Measurements from ENCODE around the gene PDZRN3. TPM values are rescaled to one million over a fixed set of nuclear protein-coding genes. Genes with fewer than 3 reads are reported as not detected.

PDZRN3 gene
- total RNA-seq, 1 donor: 76.8 TPM

GRCh38 chr3:73461547-73461946, 163.2 kb downstream of the PDZRN3 start:
- no peak overlapping the region for H3K4me3 ChIP-seq (ENCODE audit: low read depth, low read length)
- peak; percentile 69 for DNase-seq (ENCODE audit: low read depth)

GRCh38 chr3:73459711-73460110, 165.0 kb downstream of the PDZRN3 start:
- TF ChIP-seq CTCF (IDR thresholded peaks at IDR 0.05; ENCODE audit: insufficient read depth, low read length): no peak
- DNase-seq (ENCODE audit: low read depth): no peak
- no peak overlapping the region for H3K4me3 ChIP-seq (ENCODE audit: low read depth, low read length)

More at GRCh38 chr3:73461547-73461946, 163.2 kb downstream of the PDZRN3 start:
- no peak for TF ChIP-seq CTCF (IDR thresholded peaks at IDR 0.05; ENCODE audit: insufficient read depth, low read length)

- peak; percentile 94 for DNase-seq (ENCODE audit: low read depth)
- no peak for TF ChIP-seq CTCF (IDR thresholded peaks at IDR 0.05; ENCODE audit: insufficient read depth, low read length)
- H3K4me3 ChIP-seq (ENCODE audit: low read depth, low read length): no peak overlapping the region
Observed at GRCh38 chr3:73453666-73454065, 171.1 kb downstream of the PDZRN3 start.

GRCh38 chr3:73452729-73453128, 172.0 kb downstream of the PDZRN3 start:
- no peak overlapping the region for H3K4me3 ChIP-seq (ENCODE audit: low read depth, low read length)
- TF ChIP-seq CTCF (IDR thresholded peaks at IDR 0.05; ENCODE audit: insufficient read depth, low read length): no peak
- DNase-seq (ENCODE audit: low read depth): no peak

GRCh38 chr3:73451301-73451944, 173.3 kb downstream of the PDZRN3 start:
- DNase-seq (ENCODE audit: low read depth): no peak
- TF ChIP-seq CTCF (IDR thresholded peaks at IDR 0.05; ENCODE audit: insufficient read depth, low read length): no peak
- no peak overlapping the region for H3K4me3 ChIP-seq (ENCODE audit: low read depth, low read length)

- no peak overlapping the region for H3K4me3 ChIP-seq (ENCODE audit: low read depth, low read length)
- no peak for DNase-seq (ENCODE audit: low read depth)
- no peak for TF ChIP-seq CTCF (IDR thresholded peaks at IDR 0.05; ENCODE audit: insufficient read depth, low read length)
Observed at GRCh38 chr3:73449774-73450173, 175.0 kb downstream of the PDZRN3 start.
